NCI-H1436 (cell line): ENCODE measurements around the gene PPM1B.
"Not testable (repeated sequence)": the region's sequence is repeated elsewhere in the genome, so short reads cannot be mapped to it uniquely, and the experiment has no call there.

Source experiments
- DNase-seq: peaks from one replicate; lab custom pipeline; 2025; lab: John Stamatoyannopoulos, UW

PPM1B gene

DNA sequence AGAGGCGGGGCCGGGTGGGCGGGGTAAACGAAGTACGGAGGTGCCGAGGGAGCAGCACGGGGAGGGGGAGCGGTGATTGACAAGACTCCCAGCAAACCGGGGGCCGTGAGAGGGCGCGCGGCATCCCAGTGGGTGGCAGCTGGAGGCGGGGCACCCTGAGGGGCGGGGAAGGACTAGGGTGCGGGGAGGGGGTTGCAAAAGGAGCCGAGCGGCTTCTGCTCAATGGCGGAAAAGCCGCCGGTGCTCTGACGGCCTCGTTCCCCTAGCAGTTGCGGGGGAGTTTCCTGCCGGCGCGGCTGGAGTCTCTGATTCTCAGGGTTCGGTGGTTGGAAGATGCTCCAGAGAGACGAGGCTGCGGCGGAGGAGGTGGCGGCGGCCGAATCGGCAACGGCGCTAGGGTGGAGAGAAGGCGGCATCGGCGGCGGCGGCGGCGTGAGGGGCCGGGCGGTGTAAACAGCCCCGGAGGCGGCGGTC is at the start of gene PPM1B:
TSS of gene PPM1B (plus strand) at position 195 of the 474 bp plus-strand sequence. CDS start 32,325 bp downstream, outside the sequence.
- no peak for DNase-seq

DNA sequence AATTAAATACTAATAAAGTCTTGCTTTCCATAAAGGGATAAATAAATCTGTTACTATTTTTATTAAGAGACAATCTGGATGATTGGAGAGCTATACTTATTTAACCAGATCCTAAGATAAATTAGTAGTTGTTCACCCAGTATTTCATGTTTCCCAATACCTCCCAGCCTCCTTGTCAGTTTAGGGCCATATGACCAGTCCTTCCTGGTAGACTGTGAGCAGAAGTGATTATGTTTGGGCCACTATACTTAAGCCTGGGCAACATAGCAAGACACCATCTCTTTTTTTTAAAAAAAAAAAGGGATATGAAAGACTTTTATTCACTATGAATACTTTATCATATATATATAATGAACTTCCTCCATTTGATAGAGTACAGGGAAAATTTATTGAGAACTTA is 48.8 kb upstream of the PPM1B start:
- no peak for DNase-seq

DNA sequence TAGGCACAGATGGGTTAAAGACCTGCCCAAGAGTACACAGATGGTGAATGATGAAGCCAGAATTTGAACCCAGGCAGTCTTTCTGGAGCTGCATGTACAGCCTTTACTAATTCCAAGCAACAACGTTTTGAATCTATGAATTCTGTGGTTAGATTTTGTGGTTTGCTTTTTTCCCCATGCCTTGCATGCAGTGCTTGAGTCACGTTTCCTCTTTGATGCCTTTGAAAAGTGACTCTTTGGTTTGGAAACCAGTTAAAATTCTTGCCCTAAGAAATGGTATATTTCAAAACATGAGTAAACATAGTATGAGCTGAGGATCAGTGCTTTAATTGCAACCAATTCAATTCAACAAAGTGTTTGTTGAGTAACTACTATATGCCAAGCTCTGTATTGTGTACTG is 48.2 kb upstream of the PPM1B start:
- DNase-seq: no peak

- DNase-seq: no peak
These were observed 46.8 kb upstream of the PPM1B start for GRCh38 chr2:44121899-44122298.

DNA sequence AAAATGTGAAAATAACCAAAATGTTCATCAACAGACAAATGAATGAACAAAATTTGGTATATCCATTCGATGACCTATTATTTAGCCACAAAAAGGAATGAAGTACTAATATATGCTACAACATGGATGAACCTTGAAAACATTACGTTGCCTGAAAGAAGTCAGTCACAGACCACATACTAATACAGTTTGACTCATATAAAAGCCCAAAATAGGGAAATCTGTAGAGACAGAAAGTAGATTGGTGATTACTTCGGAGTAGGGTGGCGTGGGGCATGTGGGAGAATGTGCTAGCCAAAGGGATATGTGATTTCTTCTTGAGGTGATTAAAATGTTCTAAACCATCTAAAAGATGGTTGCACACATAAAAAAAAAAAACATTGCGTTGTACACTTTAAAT is 44.2 kb upstream of the PPM1B start:
- no peak for DNase-seq

- no peak for DNase-seq
These were observed 42.4 kb upstream of the PPM1B start for GRCh38 chr2:44126106-44126797.

DNA sequence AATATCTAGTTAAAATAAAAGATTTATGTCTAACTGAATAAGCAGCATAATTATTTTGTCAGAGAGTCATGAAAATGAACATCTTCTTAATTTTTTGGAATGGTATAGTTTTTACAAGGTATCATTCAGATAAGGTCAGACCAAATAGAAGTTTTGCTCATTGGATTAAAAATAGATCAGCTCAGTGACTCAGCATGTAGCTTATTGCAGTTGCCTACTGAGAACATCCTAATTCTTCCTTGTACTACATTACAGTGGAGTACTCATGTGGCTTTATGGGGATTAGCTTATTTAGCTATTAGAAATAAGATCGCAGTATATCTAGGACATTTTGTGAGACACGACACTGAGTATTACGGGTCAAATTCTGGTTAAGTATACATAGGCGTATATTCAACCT is 38.2 kb upstream of the PPM1B start:
- DNase-seq: no peak

DNA sequence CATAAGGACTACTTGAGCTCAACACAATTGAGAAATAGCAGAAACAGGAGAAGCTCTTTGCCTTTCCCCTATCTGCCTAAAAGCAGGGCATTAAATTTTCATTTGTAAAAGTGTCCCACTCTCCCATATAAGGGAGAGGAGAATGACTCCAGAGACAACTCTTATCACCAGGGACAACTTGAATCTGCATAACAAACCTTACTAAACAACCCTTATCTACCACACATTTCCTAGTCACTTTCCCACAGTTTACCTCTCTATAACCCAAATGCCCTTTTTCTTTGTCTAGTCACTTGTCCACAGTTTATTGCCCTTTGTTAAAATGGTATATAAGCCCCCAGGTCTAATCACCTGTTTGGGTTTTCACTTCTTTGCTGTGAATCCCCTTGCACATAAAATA is 37.5 kb upstream of the PPM1B start:
- no peak for DNase-seq

- not testable (repeated sequence) for DNase-seq
These were observed 35.1 kb upstream of the PPM1B start for GRCh38 chr2:44133602-44134001.

- no peak for DNase-seq
These were observed 33.8 kb upstream of the PPM1B start for GRCh38 chr2:44134848-44135247.

DNA sequence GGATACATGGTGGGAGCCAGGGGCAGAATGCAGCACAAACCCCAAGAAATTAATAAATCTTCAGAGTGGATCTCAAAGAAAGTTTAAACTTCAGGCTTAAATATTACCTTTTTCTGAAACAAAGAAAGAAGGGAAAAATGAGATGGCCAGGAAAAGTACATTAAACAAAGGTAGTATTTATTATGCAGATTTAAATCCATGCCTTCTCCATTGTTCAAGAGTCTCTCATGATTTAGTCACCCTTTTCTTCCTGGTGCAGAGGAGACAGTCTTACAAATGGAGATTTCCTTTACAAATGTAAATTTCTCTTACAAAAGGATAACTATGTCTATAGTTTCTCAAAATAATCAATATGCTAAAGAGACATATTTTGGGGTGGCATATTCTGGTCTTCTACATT is 33.4 kb upstream of the PPM1B start:
- DNase-seq: no peak

DNA sequence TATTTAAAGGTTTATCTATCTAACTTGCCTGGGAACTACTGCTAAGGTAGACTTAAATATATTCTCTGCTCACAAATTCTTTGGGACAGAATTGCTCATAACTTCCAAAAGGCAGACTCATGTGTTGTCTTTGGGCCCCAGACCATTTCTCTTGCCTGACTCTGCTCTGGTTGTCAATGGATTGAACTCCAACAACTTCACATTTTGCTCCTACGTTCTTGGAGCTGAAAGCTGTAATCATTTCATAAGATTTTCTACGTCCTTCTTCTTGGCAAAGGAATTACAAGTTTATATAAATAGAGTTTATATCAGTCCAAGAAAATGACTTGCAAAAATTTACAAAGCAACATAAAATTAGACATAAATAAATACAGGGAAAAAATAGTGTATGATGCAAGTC is 32.9 kb upstream of the PPM1B start:
- DNase-seq: no peak

DNA sequence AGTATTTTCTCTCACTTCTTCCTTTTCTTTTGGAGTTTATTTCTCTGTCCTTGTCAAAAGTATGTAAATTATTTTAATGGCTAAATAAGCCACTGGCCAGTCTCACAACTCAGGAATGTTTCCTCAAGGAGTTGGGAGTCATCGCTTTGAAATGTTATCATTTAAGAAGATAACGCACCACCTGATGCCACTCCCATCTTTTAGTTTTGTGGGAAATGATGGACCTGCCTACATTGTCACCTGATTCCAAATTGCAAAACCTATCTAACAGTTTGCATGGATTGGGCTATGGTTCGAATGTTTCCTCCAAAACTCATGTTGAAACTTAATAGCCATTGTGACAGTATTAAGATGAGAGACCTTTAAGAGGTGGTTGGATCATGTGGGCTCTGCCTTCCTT is 32.4 kb upstream of the PPM1B start:
- no peak for DNase-seq

DNA sequence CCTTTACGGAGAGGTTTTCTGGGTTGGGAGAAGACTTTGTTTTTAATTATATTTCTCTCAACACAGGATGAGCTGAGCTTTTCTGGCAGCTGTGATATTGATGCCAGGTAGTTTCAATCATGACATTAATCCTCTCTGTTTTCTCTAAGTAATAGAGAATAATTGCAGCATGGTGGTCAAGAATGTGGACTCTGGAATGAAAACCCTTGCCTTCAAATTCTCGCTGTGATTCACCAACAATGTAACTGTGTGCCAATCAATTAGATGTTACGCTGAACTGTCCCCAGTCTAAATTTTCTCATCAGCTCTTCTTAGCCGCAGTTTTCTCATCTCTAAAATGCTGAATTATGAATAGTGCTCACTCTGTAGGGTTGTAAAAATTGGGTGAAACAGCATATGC is 31.6 kb upstream of the PPM1B start:
- DNase-seq: no peak

GRCh38 chr2:44137872-44138551 is 30.7 kb upstream of the PPM1B start:
- DNase-seq: no peak

GRCh38 chr2:44139741-44140140 is 28.9 kb upstream of the PPM1B start:
- DNase-seq: no peak

GRCh38 chr2:44142306-44142705 is 26.4 kb upstream of the PPM1B start:
- no peak for DNase-seq

DNA sequence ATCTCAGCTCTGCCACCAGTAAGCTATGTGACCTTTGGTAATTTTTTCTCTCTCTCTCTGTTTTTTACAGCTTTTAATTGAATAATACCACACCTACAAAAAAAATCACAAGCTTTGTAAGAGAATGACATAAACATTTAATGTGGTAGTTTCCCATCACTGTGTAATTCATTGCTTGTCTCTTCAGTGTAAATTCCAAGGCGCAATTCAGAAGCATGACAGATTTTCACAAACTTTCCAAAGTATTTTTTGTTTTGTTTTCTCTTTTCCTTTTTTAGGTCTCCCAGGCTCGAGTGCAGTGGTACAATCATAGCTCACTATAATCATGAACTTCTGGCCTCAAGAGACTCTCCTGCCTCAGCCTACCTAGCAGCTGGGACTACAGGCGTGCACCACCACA is 25.0 kb upstream of the PPM1B start:
- DNase-seq: no peak

GRCh38 chr2:44148999-44149398 is 19.7 kb upstream of the PPM1B start:
- no peak for DNase-seq

DNA sequence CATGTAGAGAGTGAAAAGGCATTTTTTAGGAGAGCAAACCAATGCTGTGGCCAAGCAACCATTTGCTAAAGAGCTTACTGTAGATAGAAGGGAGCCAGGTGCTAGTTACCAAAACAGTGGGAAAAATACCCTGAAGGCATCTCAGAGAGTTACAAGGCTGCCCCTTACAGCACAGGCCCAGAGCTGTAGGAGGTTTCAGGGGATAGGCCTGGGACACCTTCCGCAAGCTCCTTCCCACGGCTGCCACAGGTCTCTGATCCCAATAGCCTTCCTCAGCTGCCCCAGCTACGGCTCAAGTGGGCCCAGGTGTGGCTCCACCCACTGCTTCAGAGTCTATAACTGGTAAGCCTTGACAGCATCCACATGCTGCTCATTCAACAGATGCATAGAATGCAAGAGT is 18.2 kb upstream of the PPM1B start:
- no peak for DNase-seq

- no peak for DNase-seq
These were observed 15.6 kb upstream of the PPM1B start for GRCh38 chr2:44152865-44153669.

- DNase-seq: no peak
These were observed 12.8 kb upstream of the PPM1B start for GRCh38 chr2:44155666-44156446.
